Rectal smooth muscle tissue (tissue), 1 donor: ENCODE data around the gene EPHB2.
"Not testable (repeated sequence)": the region's sequence is repeated elsewhere in the genome, so short reads cannot be mapped to it uniquely, and the experiment has no call there.

Experiments used
- H3K27ac ChIP-seq: one replicate; pipeline ENCODE4 v1.7.0; 2013; ENCODE audit warnings: low read depth, low read length, inconsistent platforms
- H3K27me3 ChIP-seq: one replicate; pipeline ENCODE4 v1.7.0; 2013; ENCODE audit warnings: low read length; ENCODE audit not compliant: control insufficient read depth, insufficient read depth
- H3K36me3 ChIP-seq: one replicate; pipeline ENCODE4 v1.7.0; 2013; ENCODE audit warnings: low read length; ENCODE audit not compliant: control insufficient read depth, insufficient read depth
- H3K4me1 ChIP-seq: one replicate; pipeline ENCODE4 v1.7.0; 2013; ENCODE audit warnings: low read length; ENCODE audit not compliant: control insufficient read depth, insufficient read depth
- H3K4me3 ChIP-seq: one replicate; pipeline ENCODE4 v1.7.0; 2013; ENCODE audit warnings: low read length
- H3K9ac ChIP-seq: one replicate; pipeline ENCODE4 v1.7.0; 2013; ENCODE audit warnings: low read length

The EPHB2 gene

GRCh38 chr1:22697980-22698379 is 12.7 kb upstream of the EPHB2 start:
- Histone ChIP-seq H3K27ac (no peak overlapping the region), H3K4me1 (no peaks in the 10 kb centered on the region), H3K27me3 (no peaks in the 10 kb centered on the region), H3K4me3 (no peak overlapping the region), H3K36me3 (no peaks in the 10 kb centered on the region), H3K9ac (no peak overlapping the region)

- H3K27ac ChIP-seq: no peak overlapping the region
- no peak overlapping the region for H3K9ac ChIP-seq
- H3K27me3 ChIP-seq: no peaks in the 10 kb centered on the region
- no peak overlapping the region for H3K4me3 ChIP-seq
- H3K4me1 ChIP-seq: no peaks in the 10 kb centered on the region
- H3K36me3 ChIP-seq: no peaks in the 10 kb centered on the region
Measured at GRCh38 chr1:22699681-22700520, 10.7 kb upstream of the EPHB2 start.

- Histone ChIP-seq H3K27me3 (no peaks in the 10 kb centered on the region), H3K4me1 (no peaks in the 10 kb centered on the region), H3K4me3 (no peak overlapping the region), H3K36me3 (no peaks in the 10 kb centered on the region), H3K9ac (no peak overlapping the region), H3K27ac (no peak overlapping the region)
Measured at GRCh38 chr1:22702296-22703085, 8.1 kb upstream of the EPHB2 start.

- Histone ChIP-seq H3K4me3 (no peak overlapping the region), H3K9ac (no peak overlapping the region), H3K27me3 (no peaks in the 10 kb centered on the region), H3K27ac (no peak overlapping the region), H3K4me1 (no peaks in the 10 kb centered on the region), H3K36me3 (no peaks in the 10 kb centered on the region)
Measured at GRCh38 chr1:22704440-22705067, 6.1 kb upstream of the EPHB2 start.

GRCh38 chr1:22705586-22705985 is 5.1 kb upstream of the EPHB2 start:
- H3K4me1 ChIP-seq: no peaks in the 10 kb centered on the region
- H3K4me3 ChIP-seq: no peak overlapping the region
- H3K9ac ChIP-seq: no peak overlapping the region
- no peaks in the 10 kb centered on the region for H3K36me3 ChIP-seq
- H3K27me3 ChIP-seq: no peaks in the 10 kb centered on the region
- no peak overlapping the region for H3K27ac ChIP-seq

- H3K27me3 ChIP-seq, H3K27ac ChIP-seq, H3K36me3 ChIP-seq, H3K4me1 ChIP-seq, H3K4me3 ChIP-seq, H3K9ac ChIP-seq: not testable (repeated sequence)
Measured at GRCh38 chr1:22706100-22706499, 4.5 kb upstream of the EPHB2 start.

- Histone ChIP-seq H3K27ac (no peak overlapping the region), H3K4me3 (no peak overlapping the region), H3K4me1 (no peaks in the 10 kb centered on the region), H3K27me3 (peaks cover 3% of the 10 kb centered on the region), H3K9ac (no peak overlapping the region), H3K36me3 (no peaks in the 10 kb centered on the region)
Measured at GRCh38 chr1:22708777-22709176, 1.9 kb upstream of the EPHB2 start.

GRCh38 chr1:22709227-22709626 is 1.4 kb upstream of the EPHB2 start:
- H3K27ac ChIP-seq: no peak overlapping the region
- no peak overlapping the region for H3K4me3 ChIP-seq
- peaks cover 3% of the 10 kb centered on the region for H3K27me3 ChIP-seq
- no peaks in the 10 kb centered on the region for H3K36me3 ChIP-seq
- H3K4me1 ChIP-seq: no peaks in the 10 kb centered on the region
- H3K9ac ChIP-seq: no peak overlapping the region

GRCh38 chr1:22709891-22710700 is 543 bp upstream of the EPHB2 start:
- Histone ChIP-seq H3K4me3 (peak overlapping the region; percentile 41), H3K27me3 (peaks cover 3% of the 10 kb centered on the region), H3K36me3 (no peaks in the 10 kb centered on the region), H3K4me1 (no peaks in the 10 kb centered on the region), H3K9ac (no peak overlapping the region), H3K27ac (no peak overlapping the region)

- H3K27me3 ChIP-seq: peaks cover 3% of the 10 kb centered on the region
- no peak overlapping the region for H3K9ac ChIP-seq
- no peaks in the 10 kb centered on the region for H3K36me3 ChIP-seq
- H3K4me1 ChIP-seq: no peaks in the 10 kb centered on the region
- no peak overlapping the region for H3K27ac ChIP-seq
- H3K4me3 ChIP-seq: peak overlapping the region; percentile 62
Measured at GRCh38 chr1:22711071-22711470, 432 bp downstream of the EPHB2 start.

GRCh38 chr1:22711591-22712501 is 1.2 kb downstream of the EPHB2 start:
- no peak overlapping the region for H3K27ac ChIP-seq
- peak overlapping the region; percentile 62 for H3K4me3 ChIP-seq
- H3K27me3 ChIP-seq: peaks cover 3% of the 10 kb centered on the region
- no peak overlapping the region for H3K9ac ChIP-seq
- H3K4me1 ChIP-seq: no peaks in the 10 kb centered on the region
- H3K36me3 ChIP-seq: no peaks in the 10 kb centered on the region
